GM18517 (cell line): ENCODE data around the gene KLHL15.
A peak's percentile ranks its signal among the peaks of the same experiment; 100 is the strongest.
"Not testable (repeated sequence)": the region's sequence is repeated elsewhere in the genome, so short reads cannot be mapped to it uniquely, and the experiment has no call there.

Source experiments
- ATAC-seq: cut with Tn5 transposase; IDR thresholded peaks from one replicate; pipeline ENCODE4 v1.9.1; 2021; ENCODE audit warnings: mild to moderate bottlenecking, moderate library complexity; ENCODE audit not compliant: unreplicated experiment

KLHL15 gene

GRCh38 chrX:24027086-24027485 is at the start of gene KLHL15:
Gene KLHL15 (minus strand): TSS chrX:24027186. CDS start chrX:24006693, 20,493 bp downstream.
- ATAC-seq = no peak

GRCh38 chrX:24069877-24070276 is 42.9 kb upstream of the KLHL15 start:
- ATAC-seq = no peak

GRCh38 chrX:24063488-24063887 is 36.5 kb upstream of the KLHL15 start:
- ATAC-seq = no peak

- peak; percentile 10 for ATAC-seq
These were observed 28.0 kb upstream of the KLHL15 start for GRCh38 chrX:24055043-24055356.

GRCh38 chrX:24054182-24055042 is 27.4 kb upstream of the KLHL15 start, which contains the start of gene EIF2S3:
Gene EIF2S3 (plus strand): TSS chrX:24054956. CDS start chrX:24054969, 13 bp downstream.
- peak; percentile 95 for ATAC-seq

- not testable (repeated sequence) for ATAC-seq
These were observed 23.7 kb upstream of the KLHL15 start for GRCh38 chrX:24050522-24051318.

GRCh38 chrX:24049643-24050042 is 22.7 kb upstream of the KLHL15 start:
- ATAC-seq = not testable (repeated sequence)

- ATAC-seq = not testable (repeated sequence)
These were observed 19.1 kb upstream of the KLHL15 start for GRCh38 chrX:24046060-24046459.

- no peak for ATAC-seq
These were observed 10.7 kb upstream of the KLHL15 start for GRCh38 chrX:24037729-24038128.

GRCh38 chrX:24034485-24034884 is 7.5 kb upstream of the KLHL15 start:
- no peak for ATAC-seq

GRCh38 chrX:24030597-24030996 is 3.6 kb upstream of the KLHL15 start:
- no peak for ATAC-seq

- no peak for ATAC-seq
These were observed 999 bp upstream of the KLHL15 start for GRCh38 chrX:24027985-24028384.

GRCh38 chrX:24026432-24026831 is 554 bp downstream of the KLHL15 start:
- no peak for ATAC-seq

GRCh38 chrX:24025741-24026403 is 1.1 kb downstream of the KLHL15 start:
- peak; percentile 23 for ATAC-seq

- peak; percentile 73 for ATAC-seq
These were observed 1.9 kb downstream of the KLHL15 start for GRCh38 chrX:24024819-24025740.

- no peak for ATAC-seq
These were observed 2.9 kb downstream of the KLHL15 start for GRCh38 chrX:24023972-24024669.

- ATAC-seq = no peak
These were observed 3.4 kb downstream of the KLHL15 start for GRCh38 chrX:24023544-24023943.

GRCh38 chrX:24020306-24020876 is 6.6 kb downstream of the KLHL15 start:
- no peak for ATAC-seq

- no peak for ATAC-seq
These were observed 7.5 kb downstream of the KLHL15 start for GRCh38 chrX:24019448-24019847.
